ENCODE results near the gene PEX11G.
A peak's percentile ranks its signal among the peaks of the same experiment; 100 is the strongest.

Gene PEX11G

DNA sequence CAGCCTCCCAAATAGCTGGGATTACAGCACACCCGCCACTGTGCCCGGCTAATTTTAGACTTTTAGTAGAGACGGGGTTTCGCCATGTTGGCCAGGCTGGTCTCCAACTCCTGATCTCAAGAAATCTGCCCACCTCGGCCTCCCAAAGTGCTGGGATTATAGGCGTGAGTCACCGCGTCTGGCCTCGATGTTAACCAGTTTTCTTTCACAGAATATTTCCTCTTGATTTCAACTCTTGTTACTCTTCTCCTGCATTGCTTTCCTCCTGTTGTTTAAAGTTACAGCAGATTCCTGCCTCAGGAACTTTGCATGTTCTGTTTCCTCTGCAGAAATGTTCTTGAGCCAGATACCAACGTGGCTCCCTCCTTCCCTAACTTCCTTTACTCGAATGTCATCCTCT, 3.7 kb upstream of the PEX11G start:
- peaks cover 54% of the 10 kb centered on the region in 2 experiments for H3K4me1 ChIP-seq (ENCODE audit: control insufficient read depth in 1 of 2, insufficient read depth in 1 of 2, low read depth in 1 of 2, low read length in 1 of 2)
- H3K27ac ChIP-seq, result peak overlapping the region; percentile 96
- peaks cover 16% of the 10 kb centered on the region for H3K27me3 ChIP-seq
- TF ChIP-seq, protein P1, sequence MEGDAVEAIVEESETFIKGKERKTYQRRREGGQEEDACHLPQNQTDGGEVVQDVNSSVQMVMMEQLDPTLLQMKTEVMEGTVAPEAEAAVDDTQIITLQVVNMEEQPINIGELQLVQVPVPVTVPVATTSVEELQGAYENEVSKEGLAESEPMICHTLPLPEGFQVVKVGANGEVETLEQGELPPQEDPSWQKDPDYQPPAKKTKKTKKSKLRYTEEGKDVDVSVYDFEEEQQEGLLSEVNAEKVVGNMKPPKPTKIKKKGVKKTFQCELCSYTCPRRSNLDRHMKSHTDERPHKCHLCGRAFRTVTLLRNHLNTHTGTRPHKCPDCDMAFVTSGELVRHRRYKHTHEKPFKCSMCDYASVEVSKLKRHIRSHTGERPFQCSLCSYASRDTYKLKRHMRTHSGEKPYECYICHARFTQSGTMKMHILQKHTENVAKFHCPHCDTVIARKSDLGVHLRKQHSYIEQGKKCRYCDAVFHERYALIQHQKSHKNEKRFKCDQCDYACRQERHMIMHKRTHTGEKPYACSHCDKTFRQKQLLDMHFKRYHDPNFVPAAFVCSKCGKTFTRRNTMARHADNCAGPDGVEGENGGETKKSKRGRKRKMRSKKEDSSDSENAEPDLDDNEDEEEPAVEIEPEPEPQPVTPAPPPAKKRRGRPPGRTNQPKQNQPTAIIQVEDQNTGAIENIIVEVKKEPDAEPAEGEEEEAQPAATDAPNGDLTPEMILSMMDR (IDR thresholded peaks at IDR 0.05), result peak; percentile 4
- H3K9me3 ChIP-seq, result no peaks in the 10 kb centered on the region
- H3K4me3 ChIP-seq (ENCODE audit: low read depth in 1 of 2, low read length in 1 of 2), result peak overlapping the region; percentile 30 to 33
- no peaks in the 10 kb centered on the region for H3K36me3 ChIP-seq

DNA sequence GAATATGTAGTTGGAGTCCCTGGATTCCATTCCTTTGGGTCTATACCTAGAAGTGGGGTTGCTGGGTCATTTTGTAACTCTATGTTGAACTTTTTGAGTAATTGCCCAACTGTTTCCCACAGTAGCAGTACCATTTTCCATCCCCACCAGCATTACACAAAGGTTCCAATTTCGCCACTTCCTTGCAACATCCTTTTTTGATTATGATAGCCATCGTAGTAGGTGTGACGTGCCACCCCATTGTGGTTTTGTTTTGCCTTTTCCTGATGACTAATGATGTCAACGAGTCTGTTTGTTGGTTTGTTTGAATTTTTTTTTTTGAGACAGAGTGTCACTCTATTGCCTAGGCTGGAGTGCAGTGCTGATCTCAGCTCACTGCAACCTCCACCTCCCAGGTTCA, 3.3 kb upstream of the PEX11G start:
- TF ChIP-seq, protein P1 (IDR thresholded peaks at IDR 0.05), result peak; percentile 2
- H3K4me1 ChIP-seq (ENCODE audit: control insufficient read depth in 1 of 2, insufficient read depth in 1 of 2, low read depth in 1 of 2, low read length in 1 of 2), result peaks cover 54% of the 10 kb centered on the region in 2 experiments
- peak overlapping the region; percentile 96 for H3K27ac ChIP-seq
- peaks cover 12% of the 10 kb centered on the region for H3K27me3 ChIP-seq
- no peaks in the 10 kb centered on the region for H3K9me3 ChIP-seq
- peak overlapping the region; percentile 30 to 35 for H3K4me3 ChIP-seq (ENCODE audit: low read depth in 1 of 2, low read length in 1 of 2)
- H3K36me3 ChIP-seq, result no peaks in the 10 kb centered on the region

DNA sequence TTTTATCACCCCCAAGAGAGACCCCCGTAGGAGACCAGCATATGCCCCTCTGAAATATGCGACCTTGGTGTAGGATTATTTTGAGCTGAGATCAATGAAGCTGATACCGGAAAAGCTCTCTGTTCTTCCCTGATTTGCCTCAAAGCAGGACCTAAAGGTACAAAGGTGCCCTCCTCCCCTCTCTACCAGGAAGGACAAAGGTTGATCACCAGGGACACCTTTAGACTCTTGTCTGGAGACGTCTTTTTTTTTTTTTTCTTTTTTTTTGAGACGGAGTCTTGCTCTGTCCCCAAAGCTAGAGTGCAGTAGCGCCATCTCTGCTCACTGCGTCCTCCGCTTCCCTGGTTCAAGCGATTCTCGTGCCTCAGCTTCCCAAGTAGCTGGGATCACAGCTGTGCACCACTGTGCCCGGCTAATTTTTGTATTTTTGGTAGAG, 792 bp upstream of the PEX11G start:
- Histone ChIP-seq H3K4me3 (ENCODE audit: low read depth in 1 of 2, low read length in 1 of 2) (peak overlapping the region in 1 of 2 experiments; percentile 64), H3K27me3 (no peaks in the 10 kb centered on the region), H3K9me3 (no peaks in the 10 kb centered on the region), H3K36me3 (no peaks in the 10 kb centered on the region), H3K27ac (peak overlapping the region; percentile 85), H3K4me1 (ENCODE audit: control insufficient read depth in 1 of 2, insufficient read depth in 1 of 2, low read depth in 1 of 2, low read length in 1 of 2) (peaks cover 52 to 53% of the 10 kb centered on the region in 2 experiments)
- TF ChIP-seq, protein P1 (IDR thresholded peaks at IDR 0.05), result no peak

DNA sequence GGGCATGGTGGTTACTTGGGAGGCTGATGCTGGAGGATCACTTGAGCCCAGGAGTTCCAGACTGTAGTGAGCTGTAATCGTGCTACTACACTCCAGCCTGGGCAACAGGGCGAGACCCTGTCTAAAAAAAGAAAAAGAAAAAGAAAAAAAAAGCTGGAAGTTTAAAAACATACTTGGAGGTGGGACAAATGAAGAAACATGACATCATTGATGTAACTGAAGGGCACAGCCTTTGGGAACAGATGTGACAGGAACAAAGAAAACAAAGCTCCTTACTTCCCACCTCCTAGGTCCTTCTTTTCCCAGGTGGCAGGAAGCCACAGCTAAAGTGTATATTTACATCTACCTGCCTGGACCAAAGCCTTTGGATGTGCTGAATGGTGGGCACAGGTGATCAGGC, 1.9 kb downstream of the PEX11G start:
- no peaks in the 10 kb centered on the region for H3K9me3 ChIP-seq
- TF ChIP-seq, protein P1 (IDR thresholded peaks at IDR 0.05), result no peak
- H3K36me3 ChIP-seq, result no peaks in the 10 kb centered on the region
- H3K4me1 ChIP-seq (ENCODE audit: control insufficient read depth in 1 of 2, insufficient read depth in 1 of 2, low read depth in 1 of 2, low read length in 1 of 2), result peaks cover 37 to 43% of the 10 kb centered on the region in 2 experiments
- no peak overlapping the region for H3K4me3 ChIP-seq (ENCODE audit: low read depth in 1 of 2, low read length in 1 of 2)
- no peak overlapping the region for H3K27ac ChIP-seq
- H3K27me3 ChIP-seq, result peaks cover 17% of the 10 kb centered on the region

DNA sequence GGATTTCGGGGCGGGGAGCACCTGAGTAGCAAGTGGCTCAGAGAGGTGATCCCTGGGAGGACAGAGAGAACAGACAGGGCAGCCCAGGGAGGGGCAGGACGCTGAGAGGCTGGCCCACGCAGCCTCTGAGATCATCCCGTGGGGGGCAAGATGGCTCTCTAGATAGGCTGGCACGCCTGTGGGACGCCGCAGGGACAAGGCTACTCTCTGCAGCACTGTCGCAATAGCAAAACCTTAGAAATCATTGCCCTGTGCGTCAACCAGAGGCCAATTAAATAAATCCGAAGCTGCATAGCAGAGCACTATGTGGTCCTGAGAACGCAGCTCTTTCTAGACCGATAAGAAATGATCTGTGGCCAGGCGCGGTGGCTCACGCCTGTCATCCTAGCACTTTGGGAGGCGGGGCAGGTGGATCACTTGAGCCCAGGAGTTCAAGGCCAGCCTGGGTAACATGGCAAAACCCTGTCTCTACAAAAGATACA, 5.1 kb downstream of the PEX11G start:
- Histone ChIP-seq H3K9me3 (no peaks in the 10 kb centered on the region), H3K4me1 (ENCODE audit: control insufficient read depth in 1 of 2, insufficient read depth in 1 of 2, low read depth in 1 of 2, low read length in 1 of 2) (peaks cover 8 to 16% of the 10 kb centered on the region in 2 experiments), H3K27me3 (peaks cover 17% of the 10 kb centered on the region), H3K27ac (no peak overlapping the region), H3K4me3 (ENCODE audit: low read depth in 1 of 2, low read length in 1 of 2) (no peak overlapping the region), H3K36me3 (no peaks in the 10 kb centered on the region)
- TF ChIP-seq, protein P1 (IDR thresholded peaks at IDR 0.05), result no peak

Measured in neutrophil (primary cell).